SHP77 treated with DMSO at 0.1 percent for 48 hours (cell line): ENCODE data around the gene SLC16A13.
A peak's percentile ranks its signal among the peaks of the same experiment; 100 is the strongest.

Source experiments
- DNase-seq: peaks from one replicate; lab custom pipeline; 2025; lab: John Stamatoyannopoulos, UW

Gene SLC16A13

DNA sequence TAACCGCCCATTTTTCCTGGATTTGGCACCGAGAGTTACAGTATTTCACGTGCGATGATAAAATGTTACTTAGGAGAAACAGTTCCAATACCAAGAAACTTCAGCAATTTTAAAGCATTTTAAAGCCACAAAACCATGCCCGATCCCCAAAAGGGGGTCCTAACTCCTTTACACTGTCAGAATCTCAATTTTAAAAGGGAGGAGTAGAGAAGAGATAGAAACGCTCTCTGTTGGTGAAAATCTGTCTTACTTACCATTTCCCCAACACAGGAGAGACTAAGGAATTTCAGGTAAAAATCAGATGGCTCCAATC is 23.9 kb upstream of the SLC16A13 start:
- DNase-seq: no peak

DNA sequence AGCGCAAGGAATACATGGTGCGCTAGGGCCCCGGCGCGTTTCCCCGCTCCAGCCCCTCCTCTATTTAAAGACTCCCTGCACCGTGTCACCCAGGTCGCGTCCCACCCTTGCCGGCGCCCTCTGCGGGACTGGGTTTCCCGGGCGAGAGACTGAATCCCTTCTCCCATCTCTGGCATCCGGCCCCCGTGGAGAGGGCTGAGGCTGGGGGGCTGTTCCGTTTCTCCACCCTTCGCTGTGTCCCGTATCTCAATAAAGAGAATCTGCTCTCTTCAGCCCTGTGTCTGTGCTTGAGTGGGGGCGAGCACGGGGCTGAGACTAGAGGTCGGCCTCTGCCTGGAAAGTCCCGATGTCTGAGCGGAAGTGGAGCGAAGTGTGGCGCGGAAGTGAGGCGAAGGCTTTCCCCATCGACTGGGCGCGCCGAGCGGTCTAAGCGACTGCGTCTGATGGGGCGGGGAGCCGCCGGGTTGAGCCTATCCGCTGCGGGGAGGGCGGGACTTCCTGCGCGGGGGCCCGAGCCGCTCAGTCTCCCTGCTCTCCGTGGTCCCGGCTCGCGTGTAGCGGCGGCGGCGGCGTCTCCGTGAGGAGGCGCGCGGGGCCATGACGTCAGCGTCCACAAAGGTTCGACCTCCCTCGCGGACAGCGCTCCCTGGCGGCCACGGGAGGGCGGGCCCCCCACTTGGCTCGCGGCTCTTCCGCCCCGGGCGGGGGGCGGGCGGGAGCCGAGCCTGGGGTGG is 21.4 kb upstream of the SLC16A13 start:
- DNase-seq: peak; percentile 93

DNA sequence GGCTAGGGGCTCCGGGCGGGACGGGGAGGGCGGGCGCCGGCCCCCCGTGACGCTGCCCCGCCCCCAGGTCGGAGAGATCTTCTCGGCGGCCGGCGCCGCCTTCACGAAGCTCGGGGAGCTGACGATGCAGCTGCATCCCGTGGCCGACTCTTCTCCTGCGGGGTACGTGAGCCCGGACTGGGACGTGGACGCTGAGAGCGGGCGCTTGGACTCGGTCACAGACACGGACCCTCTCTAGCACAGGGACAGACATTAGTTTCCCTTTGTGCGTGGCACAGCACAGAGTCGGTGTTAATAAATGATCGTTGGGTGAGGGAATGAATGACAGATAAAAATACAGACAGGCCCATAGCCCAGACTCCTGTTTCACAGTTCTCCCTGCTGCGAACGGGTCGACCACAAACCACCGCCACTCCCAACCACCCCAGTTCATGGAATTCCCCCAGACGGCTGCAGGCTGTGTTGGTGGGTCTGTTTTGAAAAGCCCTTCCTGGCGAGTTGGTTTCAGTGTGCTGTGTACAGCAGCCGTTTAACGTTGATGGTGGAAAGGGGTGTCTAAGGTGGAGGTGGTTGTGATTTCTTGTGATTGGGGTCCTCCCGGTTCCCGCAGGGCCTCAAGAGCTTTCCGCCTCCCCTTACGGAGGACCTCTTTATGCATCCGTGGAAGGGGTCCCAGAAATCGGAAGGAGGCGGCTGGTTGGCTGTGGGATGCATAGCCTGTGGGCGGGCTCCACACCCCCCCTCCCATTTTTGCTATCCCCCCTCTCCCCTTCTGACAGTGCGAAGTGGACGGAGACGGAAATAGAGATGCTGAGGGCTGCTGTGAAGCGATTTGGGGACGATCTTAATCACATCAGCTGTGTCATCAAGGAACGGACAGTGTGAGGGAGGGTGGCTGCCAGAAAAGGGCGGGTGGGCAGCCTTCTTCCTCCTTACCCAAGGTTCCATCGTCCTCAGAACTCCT is 20.5 kb upstream of the SLC16A13 start:
- DNase-seq: no peak

DNA sequence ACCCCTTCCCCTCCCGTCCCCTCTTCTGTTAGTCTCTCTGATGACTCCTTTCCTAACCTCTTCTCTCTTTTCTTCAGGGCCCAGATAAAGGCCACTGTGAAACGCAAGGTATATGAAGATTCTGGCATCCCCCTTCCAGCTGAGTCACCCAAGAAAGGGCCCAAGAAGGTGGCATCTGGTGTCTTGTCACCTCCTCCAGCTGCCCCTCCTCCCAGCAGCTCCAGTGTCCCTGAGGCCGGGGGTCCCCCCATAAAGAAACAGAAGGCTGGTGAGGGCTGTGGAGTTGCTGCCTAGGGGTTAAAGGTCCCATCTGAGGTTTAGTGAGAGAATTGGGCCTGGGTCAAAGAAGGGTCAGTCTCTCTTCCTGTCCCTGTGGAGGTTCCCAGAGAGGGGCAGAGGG is 19.4 kb upstream of the SLC16A13 start:
- DNase-seq: no peak

DNA sequence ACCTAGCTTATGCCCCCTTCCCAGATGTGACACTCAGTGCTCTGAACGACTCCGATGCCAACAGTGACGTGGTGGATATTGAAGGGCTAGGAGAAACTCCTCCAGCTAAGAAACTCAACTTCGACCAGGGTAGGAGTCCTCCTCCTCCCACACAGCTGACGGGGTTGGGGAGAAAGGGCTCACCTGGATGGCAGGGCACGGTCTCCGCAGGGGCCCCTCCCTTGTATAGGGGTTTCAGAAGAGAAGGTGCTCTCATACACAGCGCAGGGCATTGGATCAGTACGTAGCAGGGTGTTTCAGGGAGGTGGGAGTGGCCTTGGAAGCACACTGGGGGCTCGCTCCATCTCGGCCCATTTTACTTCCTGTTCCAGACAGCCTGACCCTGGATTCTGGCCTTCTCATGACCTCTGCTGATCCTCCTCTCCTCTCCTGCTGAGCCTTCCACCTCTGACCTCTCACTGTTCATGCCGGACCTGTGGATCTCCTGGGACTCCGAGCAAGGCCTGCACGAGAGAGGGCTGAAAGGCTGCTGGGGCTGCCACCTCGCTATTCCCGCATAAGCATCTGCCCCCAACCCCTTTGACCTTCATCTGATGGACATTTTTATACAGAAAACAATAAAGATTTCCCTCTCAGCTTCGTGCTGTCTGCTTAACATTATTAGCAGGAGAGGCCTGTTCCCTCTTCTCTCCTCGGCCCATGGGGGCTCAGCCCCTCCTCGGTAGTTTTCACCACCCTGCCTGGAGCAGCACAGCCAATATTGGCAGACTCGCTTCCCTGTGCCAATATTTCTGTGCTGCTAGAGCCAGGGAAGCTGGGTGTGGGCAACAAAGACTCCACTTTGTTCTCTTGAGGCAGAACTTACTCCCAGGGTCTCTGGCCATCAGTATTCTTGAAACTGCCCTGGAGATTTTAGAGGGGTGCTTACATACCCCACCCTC is 18.7 kb upstream of the SLC16A13 start:
- no peak for DNase-seq

DNA sequence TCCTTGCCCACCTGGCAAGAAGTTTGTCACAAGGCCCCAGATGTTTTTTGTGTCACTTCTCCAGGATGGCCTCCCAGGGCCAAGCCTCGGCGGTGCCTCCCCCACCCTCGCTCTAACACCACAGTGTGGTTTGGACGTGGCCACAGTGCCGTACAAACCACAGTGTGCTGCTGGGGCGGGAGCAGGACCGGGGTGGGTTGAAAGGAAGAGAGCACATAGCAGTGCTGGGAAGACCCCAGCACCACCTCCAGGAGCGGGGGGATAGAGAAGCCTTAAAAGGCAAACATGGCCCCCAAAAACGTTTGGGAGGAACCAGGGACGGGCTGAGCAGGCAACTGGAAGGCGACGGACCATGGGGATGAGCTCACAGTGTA is 18.0 kb upstream of the SLC16A13 start:
- DNase-seq: no peak

DNA sequence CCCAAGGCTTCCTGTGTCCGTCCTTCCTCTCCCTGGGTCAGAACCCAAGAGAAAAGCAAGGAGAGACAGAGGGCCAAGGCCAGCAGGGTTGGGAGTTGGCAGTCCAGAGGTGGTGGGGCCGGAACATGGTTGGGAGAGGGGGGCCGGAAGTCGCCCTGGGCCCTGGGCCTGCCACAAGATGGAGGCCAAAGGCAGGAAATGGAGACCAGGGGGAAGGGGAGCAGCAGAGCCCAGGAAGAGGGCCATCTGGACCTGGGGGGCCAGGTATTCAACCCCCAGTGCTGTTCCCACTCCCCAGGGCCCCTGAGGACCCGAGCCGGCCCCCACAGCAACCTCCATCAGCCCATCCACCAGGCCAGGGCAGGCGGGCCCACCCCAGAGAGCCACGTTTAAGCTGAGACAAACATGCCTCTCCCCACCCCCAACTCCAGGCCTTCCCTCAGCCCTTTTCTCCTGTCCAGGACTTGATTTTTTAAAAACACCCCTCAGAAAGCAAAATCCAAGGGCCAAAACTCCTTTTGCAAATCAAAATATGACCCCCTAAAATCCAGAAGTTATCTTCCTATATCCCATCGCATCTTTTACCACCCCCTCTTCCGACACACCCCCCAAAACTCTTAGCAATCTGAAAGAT is 17.4 kb upstream of the SLC16A13 start:
- DNase-seq: peak; percentile 54

DNA sequence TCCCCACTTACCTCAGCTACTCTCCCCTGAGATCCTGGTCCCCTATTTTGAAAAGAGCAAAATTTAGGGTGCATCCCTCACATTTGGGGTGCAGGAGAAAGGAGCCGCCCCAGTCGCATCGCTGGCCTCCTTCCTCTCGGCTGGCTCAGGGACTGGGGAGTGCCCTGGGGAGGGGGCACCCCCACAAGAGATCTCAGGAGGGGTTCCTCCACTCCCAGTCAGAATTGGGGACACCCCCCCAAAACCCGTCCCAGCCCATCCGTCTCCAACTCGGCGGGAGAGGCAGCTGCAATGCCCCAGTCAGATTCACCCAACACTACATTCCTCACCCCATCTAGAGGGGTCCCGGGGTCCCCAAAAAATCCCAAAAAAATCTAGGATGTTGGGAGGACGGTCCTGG is 16.4 kb upstream of the SLC16A13 start:
- no peak for DNase-seq

DNA sequence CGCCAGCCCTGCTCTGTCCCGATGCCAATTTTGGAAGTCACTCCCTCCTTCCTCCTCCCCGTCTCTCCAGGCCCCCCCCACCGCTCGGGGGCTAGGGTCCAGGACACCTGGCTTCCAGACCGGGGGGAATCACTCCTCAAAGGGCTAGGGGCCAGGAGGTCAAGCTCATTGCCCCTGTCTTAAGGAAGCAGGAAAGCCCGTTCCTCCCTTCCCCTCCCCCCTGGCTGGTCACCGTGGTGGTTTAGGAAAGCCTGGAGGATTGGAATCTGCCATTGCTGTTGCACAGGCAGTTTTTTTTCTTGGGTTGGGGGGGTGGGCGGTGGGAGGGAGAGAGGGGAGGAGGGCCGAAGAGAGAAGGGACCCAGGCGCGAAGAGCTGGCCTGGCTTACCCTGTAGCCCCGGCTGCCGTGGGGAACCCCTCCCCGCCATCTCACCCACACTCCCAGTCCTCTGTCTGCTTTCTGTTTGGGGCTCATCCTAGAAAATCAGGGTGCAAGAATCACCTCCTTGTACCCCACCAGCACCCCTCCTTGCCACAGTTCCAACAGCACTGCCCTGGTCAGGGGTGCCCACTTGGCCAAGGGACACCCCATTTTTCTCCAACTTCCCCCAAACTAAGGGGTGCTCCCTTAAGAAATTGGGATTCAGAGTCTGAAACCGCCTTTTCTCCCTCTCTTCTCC is 15.8 kb upstream of the SLC16A13 start:
- DNase-seq: peak; percentile 45

DNA sequence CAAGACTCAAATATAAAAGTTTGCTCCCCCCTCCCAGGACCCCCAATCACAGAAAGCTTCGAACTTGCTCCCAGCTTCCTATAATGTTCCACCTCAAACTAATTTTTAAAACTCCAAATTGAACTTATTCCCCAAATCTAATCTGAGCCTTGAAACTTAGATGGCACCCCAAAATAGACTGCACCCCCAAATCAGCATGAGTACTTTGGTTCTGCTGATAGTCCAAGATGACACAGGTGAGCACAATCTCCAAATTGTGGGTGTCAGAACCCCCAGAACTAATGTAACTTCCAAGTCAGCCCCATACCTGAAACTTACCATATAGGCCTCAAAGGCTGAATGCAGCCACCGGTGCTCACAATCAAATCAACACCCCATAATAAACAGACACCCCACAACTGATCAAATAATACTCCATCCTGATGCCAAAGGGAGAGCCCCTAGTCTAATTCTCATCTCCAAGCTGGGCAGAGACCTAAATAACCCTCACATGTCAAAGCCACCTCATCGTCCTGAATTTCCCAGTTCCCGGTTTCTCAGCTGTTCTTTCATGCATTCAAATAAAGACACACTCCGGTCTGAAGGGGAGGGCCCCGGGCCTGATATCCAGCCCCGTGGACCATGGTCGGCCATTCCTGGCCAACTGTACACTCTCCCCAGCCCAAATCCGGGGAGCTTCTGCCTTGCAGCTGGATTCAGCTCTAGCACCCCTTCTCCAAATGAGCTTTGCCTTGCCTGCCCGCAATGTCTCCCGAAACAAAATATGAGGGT is 14.7 kb upstream of the SLC16A13 start:
- peak; percentile 53 for DNase-seq

DNA sequence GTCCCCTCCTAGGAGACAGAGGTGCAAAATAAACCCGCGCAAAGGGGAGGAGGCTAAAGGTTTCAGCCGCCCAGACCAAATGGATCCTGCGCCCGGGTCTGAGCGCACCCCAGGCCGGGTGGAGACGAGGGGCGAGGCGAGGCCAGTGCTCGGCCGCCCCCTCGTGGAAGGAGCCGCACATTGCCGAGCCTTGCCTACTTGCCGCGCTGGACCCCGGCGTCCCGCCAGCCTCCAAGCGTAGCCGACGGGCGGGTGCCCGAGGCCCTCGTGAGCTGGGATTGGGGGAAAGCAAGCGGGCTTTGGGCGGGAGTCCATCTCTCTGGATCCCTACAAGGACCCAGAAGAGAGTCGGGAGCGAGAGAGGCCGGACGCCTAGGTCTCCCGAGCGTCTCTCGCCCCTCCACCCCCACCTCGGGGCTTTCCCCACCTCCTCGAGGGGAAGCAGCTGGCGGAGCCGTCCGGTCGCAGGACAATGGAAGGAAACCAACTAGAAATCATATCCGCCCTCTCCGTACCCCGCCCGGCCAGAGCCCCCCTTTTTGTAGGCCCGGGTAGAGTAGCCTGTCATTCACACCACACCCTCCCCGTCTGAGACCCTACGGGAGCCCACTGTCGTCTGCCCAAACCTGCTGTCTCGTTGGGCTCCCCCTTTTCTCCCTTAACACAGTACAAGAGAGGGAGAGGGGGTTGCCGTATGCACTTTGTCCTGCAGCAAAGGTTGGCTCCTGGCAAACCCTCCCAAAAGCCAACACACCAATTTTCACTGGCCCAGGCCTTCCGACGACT is 13.6 kb upstream of the SLC16A13 start:
- peak; percentile 70 for DNase-seq

DNA sequence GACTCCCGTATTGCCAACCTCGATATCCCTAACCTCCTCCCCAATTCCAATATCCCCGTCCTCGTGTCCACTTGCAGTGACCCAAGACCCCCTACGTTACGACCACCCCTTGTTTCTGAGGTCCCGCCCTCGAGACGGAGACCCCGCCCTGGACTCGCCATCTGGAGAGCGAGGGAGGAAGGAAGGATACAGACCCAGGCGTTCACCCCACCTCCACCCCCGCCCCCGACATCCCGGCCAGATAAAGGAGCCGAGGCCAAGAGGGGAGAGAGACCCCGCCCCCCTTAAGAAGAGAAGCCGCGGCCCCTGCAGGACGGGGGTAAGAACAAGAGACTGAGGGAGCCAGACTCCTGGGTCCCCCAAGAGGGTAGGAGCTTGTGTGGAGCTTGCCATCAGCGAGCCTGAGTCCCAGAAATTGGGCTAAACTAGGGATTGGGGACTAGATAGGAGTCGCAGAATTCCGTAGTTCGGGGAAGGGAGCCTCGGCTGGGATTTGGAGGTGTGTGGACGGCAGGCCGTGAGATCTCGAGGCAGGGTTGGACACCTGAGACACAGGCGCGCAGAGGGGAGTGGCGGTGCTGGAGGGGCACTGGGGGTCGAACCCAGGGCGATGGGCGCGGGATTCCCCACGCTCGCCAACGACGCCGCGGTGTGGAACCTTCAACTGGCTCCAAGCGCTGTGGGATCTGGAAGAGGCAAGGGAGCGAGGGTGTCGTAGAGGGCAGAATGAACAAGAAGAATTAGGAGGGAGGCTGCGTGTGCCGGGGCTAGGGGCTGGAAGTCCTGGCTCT is 12.8 kb upstream of the SLC16A13 start, which contains the start of gene BCL6B:
BCL6B (plus strand) TSS at position 270 of the 791 bp plus-strand sequence. CDS start 622 bp downstream, outside the sequence.
- DNase-seq: no peak

DNA sequence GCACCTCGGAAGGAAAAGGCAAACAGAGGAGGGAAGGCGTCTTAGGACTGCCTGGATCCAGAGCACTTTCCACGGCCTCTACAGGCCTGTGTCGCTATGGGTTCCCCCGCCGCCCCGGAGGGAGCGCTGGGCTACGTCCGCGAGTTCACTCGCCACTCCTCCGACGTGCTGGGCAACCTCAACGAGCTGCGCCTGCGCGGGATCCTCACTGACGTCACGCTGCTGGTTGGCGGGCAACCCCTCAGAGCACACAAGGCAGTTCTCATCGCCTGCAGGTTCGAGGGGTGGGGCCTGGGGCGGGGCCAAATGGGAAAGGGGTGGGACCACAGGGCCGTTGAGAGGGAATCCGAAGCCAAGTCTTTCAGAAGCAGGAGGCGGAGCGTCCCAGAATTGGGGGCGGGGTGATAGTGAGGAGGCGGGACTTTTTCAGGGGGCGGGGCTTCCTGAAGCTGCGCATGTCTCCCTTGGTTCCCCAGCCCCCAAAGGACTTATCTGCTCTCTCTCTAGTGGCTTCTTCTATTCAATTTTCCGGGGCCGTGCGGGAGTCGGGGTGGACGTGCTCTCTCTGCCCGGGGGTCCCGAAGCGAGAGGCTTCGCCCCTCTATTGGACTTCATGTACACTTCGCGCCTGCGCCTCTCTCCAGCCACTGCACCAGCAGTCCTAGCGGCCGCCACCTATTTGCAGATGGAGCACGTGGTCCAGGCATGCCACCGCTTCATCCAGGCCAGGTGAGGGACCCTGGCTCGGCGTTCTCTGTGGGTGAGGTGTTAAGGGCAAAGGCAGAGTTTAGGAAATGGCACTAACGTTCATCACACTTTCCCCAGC is 12.0 kb upstream of the SLC16A13 start:
- DNase-seq: peak; percentile 92

DNA sequence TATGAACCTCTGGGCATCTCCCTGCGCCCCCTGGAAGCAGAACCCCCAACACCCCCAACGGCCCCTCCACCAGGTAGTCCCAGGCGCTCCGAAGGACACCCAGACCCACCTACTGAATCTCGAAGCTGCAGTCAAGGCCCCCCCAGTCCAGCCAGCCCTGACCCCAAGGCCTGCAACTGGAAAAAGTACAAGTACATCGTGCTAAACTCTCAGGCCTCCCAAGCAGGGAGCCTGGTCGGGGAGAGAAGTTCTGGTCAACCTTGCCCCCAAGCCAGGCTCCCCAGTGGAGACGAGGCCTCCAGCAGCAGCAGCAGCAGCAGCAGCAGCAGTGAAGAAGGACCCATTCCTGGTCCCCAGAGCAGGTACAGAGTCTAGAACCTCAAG is 11.4 kb upstream of the SLC16A13 start:
- DNase-seq: no peak

DNA sequence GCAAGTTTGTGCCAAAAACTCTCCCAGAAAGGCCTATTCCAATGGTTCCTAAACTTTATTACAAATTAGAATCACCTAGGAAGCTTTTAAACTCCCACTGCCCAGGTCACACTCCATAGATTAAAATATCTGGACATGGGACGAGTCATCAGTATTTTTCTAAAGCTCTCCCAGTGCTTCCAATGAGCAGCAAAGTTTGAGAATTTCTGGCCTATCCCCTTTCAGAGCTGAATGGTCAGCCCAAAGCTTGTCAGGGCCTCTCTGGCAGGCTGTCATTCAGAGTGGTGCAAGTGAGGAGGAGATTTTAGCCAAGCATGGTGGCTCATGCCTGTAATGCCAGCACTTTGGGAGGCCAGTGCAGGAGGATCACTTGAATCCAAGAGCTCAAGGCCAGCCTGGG is 10.6 kb upstream of the SLC16A13 start:
- DNase-seq: no peak

DNA sequence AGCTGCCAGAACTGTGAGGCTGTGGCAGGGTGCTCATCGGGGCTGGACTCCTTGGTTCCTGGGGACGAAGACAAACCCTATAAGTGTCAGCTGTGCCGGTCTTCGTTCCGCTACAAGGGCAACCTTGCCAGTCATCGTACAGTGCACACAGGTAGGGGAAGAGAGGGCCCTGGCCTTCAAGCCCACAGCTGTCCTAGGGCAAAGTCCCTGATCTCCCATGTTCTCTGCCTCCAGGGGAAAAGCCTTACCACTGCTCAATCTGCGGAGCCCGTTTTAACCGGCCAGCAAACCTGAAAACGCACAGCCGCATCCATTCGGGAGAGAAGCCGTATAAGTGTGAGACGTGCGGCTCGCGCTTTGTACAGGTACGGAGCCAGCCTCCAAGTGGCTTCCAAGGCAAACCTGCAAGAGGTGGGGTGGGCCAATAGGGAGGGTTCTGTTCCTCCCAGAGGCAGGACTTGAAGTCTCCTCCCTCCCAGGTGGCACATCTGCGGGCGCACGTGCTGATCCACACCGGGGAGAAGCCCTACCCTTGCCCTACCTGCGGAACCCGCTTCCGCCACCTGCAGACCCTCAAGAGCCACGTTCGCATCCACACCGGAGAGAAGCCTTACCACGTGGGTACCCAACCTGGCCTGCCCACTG is 9.2 kb upstream of the SLC16A13 start:
- no peak for DNase-seq

DNA sequence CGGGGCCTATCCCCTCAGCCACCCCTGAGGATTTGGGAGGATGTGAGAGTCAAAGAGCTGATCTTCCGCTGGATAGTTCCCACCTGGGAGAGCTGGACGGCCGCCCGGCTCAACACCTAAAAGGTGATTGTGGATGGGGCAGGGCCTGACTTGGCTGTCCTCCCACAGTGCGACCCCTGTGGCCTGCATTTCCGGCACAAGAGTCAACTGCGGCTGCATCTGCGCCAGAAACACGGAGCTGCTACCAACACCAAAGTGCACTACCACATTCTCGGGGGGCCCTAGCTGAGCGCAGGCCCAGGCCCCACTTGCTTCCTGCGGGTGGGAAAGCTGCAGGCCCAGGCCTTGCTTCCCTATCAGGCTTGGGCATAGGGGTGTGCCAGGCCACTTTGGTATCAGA is 8.5 kb upstream of the SLC16A13 start:
- no peak for DNase-seq
